Large intestine (tissue), 3 donors: Measurements from ENCODE around the gene DPP6. TPM values are rescaled to one million over a fixed set of nuclear protein-coding genes. Genes with fewer than 3 reads are reported as not detected.

Source experiments
- DNase-seq, 2 donors: peaks; one replicate each; pipeline versions ENCODE4 v3.0.0 to v3.0.0-alpha.2; 2013
- H3K27ac ChIP-seq: one replicate; pipeline ENCODE4 v1.5.1; 2013; ENCODE audit warnings: low read length
- H3K27me3 ChIP-seq: 2 replicates; pipeline ENCODE4 v1.6.1; 2013; ENCODE audit warnings: low read length; ENCODE audit not compliant: control insufficient read depth, insufficient read depth
- H3K36me3 ChIP-seq: 2 replicates; pipeline ENCODE4 v1.6.1; 2013; ENCODE audit warnings: low read length; ENCODE audit not compliant: control insufficient read depth, insufficient read depth
- H3K4me1 ChIP-seq: one replicate; pipeline ENCODE4 v1.6.1; 2013; ENCODE audit warnings: low read length; ENCODE audit not compliant: control insufficient read depth, insufficient read depth
- H3K4me3 ChIP-seq: one replicate; pipeline ENCODE4 v1.5.1; 2013; ENCODE audit warnings: low read length
- H3K9me3 ChIP-seq: one replicate; pipeline ENCODE4 v1.6.1; 2013; ENCODE audit warnings: mild to moderate bottlenecking, low read depth, low read length, moderate library complexity; ENCODE audit not compliant: control insufficient read depth
- WGBS: methylation state at CpG from one replicate; pipeline ENCODE4 v1.1.5; 2013; ENCODE audit warnings: low lambda C conversion rate; ENCODE audit not compliant: insufficient coverage; 5-methylcytosine and 5-hydroxymethylcytosine counted together
- polyA plus RNA-seq: library from polyadenylated mRNA; unstranded; fragments of 120-200 nt; gene quantifications from one replicate; pipeline ENCODE4 v1.2.1, GENCODE V29; 2013

The DPP6 gene
- polyA plus RNA-seq, 1 donor = 7.8 TPM

DNA sequence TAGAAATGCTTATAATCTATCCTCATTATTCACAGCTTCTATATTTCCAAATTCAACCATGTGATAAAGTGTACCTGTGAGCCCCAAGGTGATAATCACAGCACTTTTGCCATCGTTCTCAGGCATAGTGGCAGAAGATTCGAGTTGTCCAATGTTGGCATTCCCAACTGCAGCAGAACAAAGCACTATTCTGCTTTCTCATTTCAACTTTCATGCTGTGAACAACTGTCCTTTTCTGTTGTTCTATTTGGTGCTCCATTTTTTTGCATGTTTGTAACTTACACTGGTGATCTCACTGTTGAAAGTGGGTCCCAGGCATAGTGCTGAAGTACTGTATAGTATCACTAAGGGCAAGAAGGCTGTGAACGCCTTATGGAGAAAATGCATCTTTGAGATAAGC lies 512.5 kb downstream of the DPP6 start:
- no peaks in the 10 kb centered on the region for H3K4me1 ChIP-seq
- DNase-seq = no peak
- no CpG with 5 or more reads among the region's 3 CpGs for WGBS
- no peaks in the 10 kb centered on the region for H3K27me3 ChIP-seq
- no peak overlapping the region for H3K4me3 ChIP-seq
- no peaks in the 10 kb centered on the region for H3K36me3 ChIP-seq
- no peaks in the 10 kb centered on the region for H3K9me3 ChIP-seq
- no peak overlapping the region for H3K27ac ChIP-seq

DNA sequence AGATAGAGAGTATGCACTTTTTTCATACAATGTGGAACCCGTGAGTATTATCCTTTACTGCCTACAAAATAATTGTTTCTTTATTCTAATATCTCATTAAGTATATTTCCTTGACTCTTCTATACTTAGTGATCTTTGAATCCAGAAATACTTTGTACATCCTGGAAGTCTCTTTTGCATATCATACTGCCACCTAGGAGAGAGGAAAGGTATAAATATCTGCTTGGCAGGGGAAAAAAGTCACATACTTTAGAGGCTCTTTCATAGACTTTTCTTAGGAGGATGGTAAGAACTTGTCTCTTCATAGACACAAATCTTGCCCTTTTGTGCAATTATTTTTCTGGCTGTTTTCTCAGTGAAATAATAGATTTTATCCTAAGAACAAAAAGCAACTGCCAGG lies 514.7 kb downstream of the DPP6 start:
- WGBS = no CpG with 5 or more reads among the region's 1 CpG
- Histone ChIP-seq H3K27ac (no peak overlapping the region), H3K4me1 (no peaks in the 10 kb centered on the region), H3K36me3 (no peaks in the 10 kb centered on the region), H3K4me3 (no peak overlapping the region), H3K9me3 (no peaks in the 10 kb centered on the region), H3K27me3 (no peaks in the 10 kb centered on the region)
- DNase-seq = no peak

DNA sequence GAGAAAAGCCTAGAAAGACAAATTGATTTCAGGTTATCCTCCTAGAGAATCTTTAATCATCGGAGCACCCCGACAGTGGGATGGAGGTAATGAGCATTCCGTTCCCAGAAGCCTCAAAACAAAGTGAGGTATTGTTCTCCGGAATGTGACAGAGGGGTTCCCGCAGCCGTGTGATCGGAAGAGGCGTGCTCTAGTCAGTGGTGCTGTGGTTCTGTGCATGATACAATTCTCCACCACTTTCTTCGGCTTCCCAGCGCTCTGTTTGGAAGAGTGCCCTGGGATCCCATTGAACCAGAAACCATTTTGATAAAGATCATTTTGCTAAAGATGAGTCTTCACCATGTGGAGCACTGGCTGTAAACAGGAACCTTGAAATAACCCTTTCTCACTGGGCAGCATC lies 516.1 kb downstream of the DPP6 start:
- Histone ChIP-seq H3K27me3 (no peaks in the 10 kb centered on the region), H3K4me3 (no peak overlapping the region), H3K27ac (no peak overlapping the region), H3K4me1 (no peaks in the 10 kb centered on the region), H3K36me3 (no peaks in the 10 kb centered on the region), H3K9me3 (no peaks in the 10 kb centered on the region)
- no peak for DNase-seq
- 100% methylated on average over 2 of the region's 10 CpGs for WGBS

DNA sequence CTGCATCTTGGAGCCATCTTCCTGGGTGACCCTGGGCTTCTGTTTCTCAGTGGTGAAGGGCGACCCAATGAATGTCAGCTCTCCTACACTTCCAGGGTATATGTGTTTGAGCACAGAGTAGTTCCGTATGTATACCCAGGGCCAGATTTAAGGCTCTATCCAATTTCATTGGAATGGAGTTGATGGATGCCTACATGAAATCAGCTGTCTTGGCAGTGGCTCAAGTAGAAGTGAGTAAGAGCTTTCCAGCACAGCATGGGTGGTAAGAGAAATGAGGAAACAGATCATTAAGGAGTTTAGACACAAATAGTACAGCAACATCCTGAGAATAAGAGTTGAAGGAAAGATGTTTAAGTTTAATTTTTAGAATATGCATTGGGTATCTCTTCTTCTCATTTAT lies 517.7 kb downstream of the DPP6 start:
- Histone ChIP-seq H3K4me1 (no peaks in the 10 kb centered on the region), H3K9me3 (peaks cover 10% of the 10 kb centered on the region), H3K27ac (no peak overlapping the region), H3K4me3 (no peak overlapping the region), H3K36me3 (no peaks in the 10 kb centered on the region), H3K27me3 (no peaks in the 10 kb centered on the region)
- WGBS = no CpG with 5 or more reads among the region's 2 CpGs
- no peak for DNase-seq

DNA sequence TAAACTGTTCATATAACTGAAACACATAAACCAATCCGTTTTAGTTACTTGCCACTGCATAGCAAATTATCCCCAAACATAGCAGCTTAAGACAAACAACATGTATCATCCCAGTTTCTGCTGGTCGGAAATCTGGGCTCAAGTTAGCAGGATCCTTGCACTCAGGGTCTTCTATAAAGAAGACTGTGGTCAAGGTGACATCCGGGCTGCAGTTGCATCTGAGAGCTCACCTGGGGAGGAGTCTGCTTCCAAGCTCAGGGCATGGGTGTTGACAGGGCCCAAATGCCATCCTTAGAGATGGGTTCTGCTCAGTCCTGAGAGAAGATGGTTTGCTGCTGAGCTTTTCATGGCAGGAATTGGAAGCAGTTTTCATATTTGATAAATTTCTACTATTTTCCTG lies 519.6 kb downstream of the DPP6 start:
- Histone ChIP-seq H3K27me3 (no peaks in the 10 kb centered on the region), H3K27ac (no peak overlapping the region), H3K36me3 (no peaks in the 10 kb centered on the region), H3K4me3 (no peak overlapping the region), H3K9me3 (peaks cover 19% of the 10 kb centered on the region), H3K4me1 (no peaks in the 10 kb centered on the region)
- no peak for DNase-seq
- 57% methylated on average over 1 of the region's 3 CpGs for WGBS

DNA sequence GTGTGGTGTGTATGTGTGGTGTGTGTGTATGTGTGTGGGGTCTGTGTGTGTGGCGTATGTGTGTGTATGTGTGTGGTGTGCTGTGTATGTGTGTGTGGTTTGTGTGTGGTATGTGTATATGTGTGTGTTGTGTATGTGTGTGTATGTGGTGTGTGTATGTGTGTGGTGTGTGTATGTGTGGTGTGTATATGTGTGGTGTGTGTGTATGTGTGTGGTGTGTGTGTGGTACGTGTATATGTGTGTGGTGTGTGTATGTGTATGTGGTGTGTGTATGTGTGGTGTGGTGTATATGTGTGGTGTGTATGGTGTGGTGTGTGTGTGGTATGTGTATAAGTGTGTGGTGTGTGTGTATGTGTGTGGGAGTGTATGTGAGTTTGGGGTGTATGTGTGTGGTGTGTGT lies 522.0 kb downstream of the DPP6 start:
- H3K9me3 ChIP-seq = peaks cover 19% of the 10 kb centered on the region
- H3K27ac ChIP-seq = no peak overlapping the region
- H3K27me3 ChIP-seq = no peaks in the 10 kb centered on the region
- no peak for DNase-seq
- H3K4me3 ChIP-seq = no peak overlapping the region
- H3K36me3 ChIP-seq = no peaks in the 10 kb centered on the region
- no peaks in the 10 kb centered on the region for H3K4me1 ChIP-seq
- no CpG with 5 or more reads among the region's 2 CpGs for WGBS

DNA sequence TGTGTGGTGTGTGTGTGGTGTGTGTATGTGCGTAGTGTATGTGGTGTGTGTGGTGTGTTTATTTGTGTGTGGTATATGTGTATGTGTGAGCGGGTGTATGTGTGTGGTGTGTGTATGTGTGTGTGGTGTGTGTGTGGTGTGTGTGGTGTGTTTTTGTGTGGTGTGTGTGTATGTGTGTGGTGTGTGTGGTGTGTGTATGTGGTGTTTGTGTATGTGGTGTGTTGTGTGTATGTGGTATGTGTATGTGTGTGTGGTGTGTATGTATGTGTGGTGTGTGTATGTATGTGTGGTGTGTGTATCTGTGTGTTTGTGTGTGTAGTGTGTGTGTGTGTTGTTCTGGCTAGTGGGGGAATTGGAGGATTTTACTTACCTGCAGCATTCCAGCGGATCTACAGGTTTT lies 523.3 kb downstream of the DPP6 start:
- WGBS = no CpG with 5 or more reads among the region's 3 CpGs
- Histone ChIP-seq H3K27me3 (no peaks in the 10 kb centered on the region), H3K4me3 (no peak overlapping the region), H3K9me3 (peaks cover 19% of the 10 kb centered on the region), H3K36me3 (no peaks in the 10 kb centered on the region), H3K4me1 (no peaks in the 10 kb centered on the region), H3K27ac (no peak overlapping the region)
- no peak for DNase-seq

DNA sequence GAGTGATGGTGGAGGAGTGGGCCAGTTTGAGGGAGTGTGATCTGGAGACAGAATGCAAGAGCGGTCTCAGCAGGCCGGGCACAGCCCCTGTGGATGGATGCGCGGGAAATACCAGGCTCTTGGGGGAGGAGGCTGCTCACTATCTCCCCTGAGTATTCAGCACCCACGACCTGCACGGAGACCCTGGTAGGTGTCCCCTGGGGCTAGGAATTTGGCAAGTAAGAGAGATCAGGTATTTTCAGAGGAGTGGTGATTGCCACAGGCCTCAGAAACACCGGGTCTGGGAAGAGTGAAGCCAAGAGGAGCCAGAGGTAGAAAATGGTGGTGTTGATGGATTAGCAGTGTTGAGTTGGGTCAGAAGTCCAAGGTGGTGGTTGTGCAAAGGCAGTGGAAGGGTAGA lies 524.4 kb downstream of the DPP6 start:
- Histone ChIP-seq H3K36me3 (no peaks in the 10 kb centered on the region), H3K9me3 (peaks cover 19% of the 10 kb centered on the region), H3K4me1 (no peaks in the 10 kb centered on the region), H3K27me3 (no peaks in the 10 kb centered on the region), H3K4me3 (no peak overlapping the region), H3K27ac (no peak overlapping the region)
- no CpG with 5 or more reads among the region's 7 CpGs for WGBS
- no peak for DNase-seq

DNA sequence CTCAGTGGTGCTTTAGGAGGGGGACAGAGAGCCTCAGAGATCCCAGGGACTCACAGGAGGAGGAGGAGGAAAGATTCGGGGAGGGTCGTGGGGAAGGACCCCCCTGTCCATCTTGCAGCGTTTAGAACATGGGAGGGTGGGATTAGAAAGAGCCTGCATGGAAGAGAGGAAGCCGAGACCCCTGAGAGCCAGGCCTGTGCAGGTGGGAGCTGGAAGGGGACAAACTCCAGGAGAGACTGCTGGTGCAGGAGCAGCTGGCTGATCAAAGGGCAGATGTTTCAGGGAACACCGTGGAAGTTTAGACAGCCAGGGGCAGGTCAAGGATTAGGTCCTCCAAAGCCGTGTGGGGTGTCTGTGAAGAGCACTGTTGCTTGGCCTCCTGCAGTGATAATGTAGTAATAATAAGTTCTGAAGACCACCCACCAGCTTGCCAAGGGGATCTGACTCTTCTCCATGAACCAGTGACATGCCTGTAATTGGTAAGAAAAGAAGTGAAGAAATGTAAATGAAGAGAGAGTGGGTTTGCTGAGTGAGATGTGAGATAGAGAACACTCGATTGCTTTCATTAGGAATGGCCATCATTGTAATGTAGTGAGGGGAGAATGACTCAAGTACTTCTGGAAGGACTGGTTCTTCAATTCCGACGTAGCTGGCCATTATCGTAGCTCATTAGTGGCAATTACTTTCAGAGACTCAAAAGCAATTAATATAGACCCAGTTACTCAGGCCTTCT lies 525.1 kb downstream of the DPP6 start:
- no peak overlapping the region for H3K27ac ChIP-seq
- no peak for DNase-seq
- no peaks in the 10 kb centered on the region for H3K27me3 ChIP-seq
- no peaks in the 10 kb centered on the region for H3K36me3 ChIP-seq
- H3K4me3 ChIP-seq = no peak overlapping the region
- 93% methylated on average over 3 of the region's 10 CpGs for whole genome bisulfite sequencing
- peaks cover 19% of the 10 kb centered on the region for H3K9me3 ChIP-seq
- no peaks in the 10 kb centered on the region for H3K4me1 ChIP-seq

DNA sequence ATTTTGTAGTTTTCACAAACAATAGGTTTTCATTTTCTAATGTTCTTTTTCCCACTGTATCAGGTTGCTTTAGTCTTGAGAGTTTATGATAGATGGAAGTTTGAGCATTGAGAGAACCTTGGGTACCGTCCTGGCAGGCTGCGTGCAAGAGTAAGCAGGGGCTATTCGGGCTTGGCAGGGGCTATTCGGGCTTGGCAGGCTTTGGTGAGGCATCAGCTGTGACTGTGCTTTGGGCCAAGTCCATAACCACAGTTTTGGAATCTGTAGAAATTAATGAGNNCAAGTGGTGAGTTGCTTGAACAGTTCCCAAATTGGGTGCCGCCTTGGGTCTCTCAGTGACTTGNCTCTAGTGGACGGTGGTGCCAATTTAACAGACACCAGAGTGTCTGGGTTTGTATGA lies 526.1 kb downstream of the DPP6 start:
- H3K9me3 ChIP-seq = peaks cover 19% of the 10 kb centered on the region

DNA sequence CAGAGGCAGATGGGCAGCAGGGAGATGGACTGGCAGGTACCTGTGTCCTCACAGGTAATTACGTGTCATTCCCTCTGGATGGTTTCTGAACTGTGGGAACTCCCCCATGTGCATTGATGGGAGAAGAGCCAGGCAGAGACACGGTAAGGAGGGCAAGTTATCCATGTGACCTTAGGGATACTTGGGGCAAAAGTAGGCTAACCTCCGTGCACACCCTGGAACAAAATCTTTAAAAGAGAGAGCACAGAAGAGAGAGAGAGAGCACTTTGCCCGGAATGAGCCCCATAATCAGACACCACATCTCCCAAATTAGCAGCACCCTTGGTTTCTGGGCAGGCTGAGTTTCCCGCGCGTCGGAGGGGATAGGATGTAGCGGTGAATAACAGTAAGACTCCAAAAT lies 527.5 kb downstream of the DPP6 start:
- Histone ChIP-seq H3K36me3 (no peaks in the 10 kb centered on the region), H3K4me3 (no peak overlapping the region), H3K27ac (no peak overlapping the region), H3K9me3 (peaks cover 10% of the 10 kb centered on the region), H3K4me1 (no peaks in the 10 kb centered on the region), H3K27me3 (no peaks in the 10 kb centered on the region)
- 100% methylated on average over 1 of the region's 9 CpGs for WGBS
- DNase-seq = no peak

More for the DNA sequence above, 526.1 kb downstream of the DPP6 start:
- no peak for DNase-seq
- Histone ChIP-seq H3K36me3 (no peaks in the 10 kb centered on the region), H3K27ac (no peak overlapping the region), H3K27me3 (no peaks in the 10 kb centered on the region), H3K4me3 (no peak overlapping the region), H3K4me1 (no peaks in the 10 kb centered on the region)
- no CpG with 5 or more reads among the region's 6 CpGs for WGBS
